Left ventricle myocardium superior (tissue), 1 donor: Measurements from ENCODE around the gene DNAH11. TPM values are rescaled to one million over a fixed set of nuclear protein-coding genes. Genes with fewer than 3 reads are reported as not detected.

Experiments used
- ATAC-seq: fragments of 200-7000 bp; cut with Tn5 transposase; one replicate; pipeline ENCODE4 v1.9.1; 2020; ENCODE audit warnings: mild to moderate bottlenecking, moderate library complexity
- DNase-seq: peaks from one replicate; pipeline ENCODE4 v3.0.0-alpha.2; 2020
- intact Hi-C: fragments of 100-400 bp; cut with micrococcal nuclease; formaldehyde crosslinking; loops from one replicate; pipeline ENCODE4 v1.11.0; 2022
- total RNA-seq: library from RNA; stranded (reverse); fragmentation: NEBNext Ultra II Directional; extraction: Animal tissue kit (Norgen Biotek cat#: 25700); gene quantifications from one replicate; pipeline ENCODE4 v1.2.1, GENCODE V29; 2021
- donor health status: DM: no; HTN: yes; CAD: no; lungs with severe emphysema.

DNAH11 gene
- total RNA-seq, 1 donor from 2014 or later, result 0.12 TPM

- intact Hi-C loops, result no loop called here
- ATAC-seq (no peak), DNase-seq (no peak)
Measured at GRCh38 chr7:21605008-21605585, 62.3 kb downstream of the DNAH11 start.

DNA sequence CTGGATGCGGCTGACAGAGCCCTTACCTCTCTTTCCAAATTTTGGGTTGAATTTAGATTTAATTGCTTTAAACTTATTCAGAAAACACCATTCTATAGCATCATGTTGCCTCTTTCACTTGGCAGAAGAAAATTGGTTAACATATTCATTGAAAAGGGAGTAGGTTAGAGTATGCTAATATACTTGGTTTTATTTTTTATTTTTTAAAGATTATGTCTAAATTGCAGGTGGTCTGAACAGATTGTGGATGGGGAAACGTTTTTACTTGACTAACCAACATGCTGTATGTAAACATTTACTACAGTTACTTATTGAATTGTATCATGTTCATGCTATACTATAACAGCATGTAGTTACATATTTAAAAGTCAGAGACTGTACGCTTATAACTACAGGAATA lies 65.6 kb downstream of the DNAH11 start:
- intact Hi-C loops, result no loop called here
- DNase-seq (no peak), ATAC-seq (no peak)

DNA sequence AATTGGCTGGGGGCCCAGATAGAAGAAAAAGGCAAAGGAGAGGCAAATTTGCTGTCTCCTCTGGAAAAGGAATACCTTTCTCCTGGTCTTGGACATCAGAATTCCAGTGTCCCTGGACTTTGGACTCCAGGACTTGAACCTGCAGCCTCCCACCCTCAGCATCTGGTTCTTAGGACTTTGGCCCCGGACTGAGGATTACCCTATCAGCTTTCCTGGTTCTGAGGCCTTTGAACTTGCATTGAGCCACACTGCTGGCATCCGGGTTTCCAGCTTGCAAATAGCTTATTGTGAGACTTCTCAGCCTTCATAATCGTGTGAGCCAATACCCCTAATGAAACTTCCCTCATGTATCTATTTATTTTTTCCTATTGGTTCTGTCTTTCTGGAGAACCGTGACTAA lies 68.3 kb downstream of the DNAH11 start:
- no peak for DNase-seq
- no peak for ATAC-seq
- intact Hi-C loops, result no loop called here

DNA sequence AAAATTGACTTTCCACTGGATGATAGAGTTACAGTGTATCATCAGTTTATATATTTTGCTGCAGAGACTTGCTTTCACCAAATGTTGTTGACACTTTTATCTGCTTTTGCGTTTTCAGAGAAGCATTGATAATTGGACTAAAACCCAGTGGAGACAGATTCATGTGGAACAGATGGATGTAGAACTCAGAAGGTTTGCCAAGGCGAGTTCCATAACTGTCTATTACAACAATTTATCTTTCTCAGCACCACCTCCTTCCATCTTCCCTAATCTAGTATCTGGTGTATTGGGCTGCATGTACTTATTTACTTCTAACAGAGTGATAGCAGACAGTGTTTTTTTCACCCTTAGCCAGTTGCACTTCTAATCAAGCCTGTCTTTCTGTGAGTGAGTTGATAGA lies 73.3 kb downstream of the DNAH11 start:
- no peak for DNase-seq
- intact Hi-C loops, result no loop called here
- no peak for ATAC-seq

DNA sequence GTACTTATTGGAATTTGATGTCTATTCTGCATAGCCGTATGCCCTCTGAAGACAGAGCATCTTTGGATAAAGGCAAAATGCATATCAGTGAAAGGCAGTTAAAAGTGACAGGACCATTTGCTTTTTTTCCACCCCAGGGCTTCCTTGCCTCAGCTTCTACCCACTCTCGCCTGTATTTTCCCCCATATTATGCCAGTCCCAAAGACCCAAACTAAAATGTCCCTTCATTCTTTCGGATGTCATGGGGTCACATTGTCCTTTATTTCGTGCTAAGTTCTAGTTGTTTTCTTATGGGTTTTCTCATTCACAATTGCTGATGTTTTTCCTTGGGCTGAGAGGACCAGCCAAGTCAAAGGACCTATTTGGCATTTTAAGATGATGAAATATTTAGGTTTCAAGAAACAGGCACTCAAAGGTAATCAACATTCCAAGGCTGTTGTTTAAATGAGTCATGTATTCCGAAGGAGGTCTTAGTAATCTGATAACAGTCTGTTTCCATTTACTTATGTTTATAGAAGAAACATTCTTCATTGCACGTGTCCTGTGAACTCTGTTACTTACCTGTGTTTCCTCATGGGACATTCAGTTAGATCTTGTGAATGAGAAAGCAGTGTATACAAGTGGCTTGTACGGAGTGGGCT lies 74.1 kb downstream of the DNAH11 start:
- DNase-seq (no peak), ATAC-seq (no peak)
- intact Hi-C loops, result no loop called here

DNA sequence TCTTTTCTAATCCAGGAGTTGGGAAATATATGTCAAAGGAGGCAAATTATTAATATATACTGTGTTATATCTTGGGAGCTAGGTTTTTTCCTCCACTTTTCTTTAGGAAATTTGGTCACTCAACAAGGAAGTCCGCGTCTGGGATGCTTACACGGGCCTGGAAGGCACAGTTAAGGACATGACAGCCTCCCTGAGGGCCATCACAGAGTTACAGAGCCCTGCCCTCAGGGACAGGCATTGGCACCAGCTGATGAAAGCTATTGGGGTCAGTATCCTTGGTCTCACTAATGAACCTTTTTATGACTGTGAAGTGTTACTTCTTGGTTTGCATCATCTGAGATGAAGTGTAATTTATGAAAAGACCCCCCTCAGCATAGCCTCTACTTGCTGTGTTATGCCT lies 74.7 kb downstream of the DNAH11 start:
- intact Hi-C loops, result no loop called here
- DNase-seq (no peak), ATAC-seq (peak; percentile 36)

DNA sequence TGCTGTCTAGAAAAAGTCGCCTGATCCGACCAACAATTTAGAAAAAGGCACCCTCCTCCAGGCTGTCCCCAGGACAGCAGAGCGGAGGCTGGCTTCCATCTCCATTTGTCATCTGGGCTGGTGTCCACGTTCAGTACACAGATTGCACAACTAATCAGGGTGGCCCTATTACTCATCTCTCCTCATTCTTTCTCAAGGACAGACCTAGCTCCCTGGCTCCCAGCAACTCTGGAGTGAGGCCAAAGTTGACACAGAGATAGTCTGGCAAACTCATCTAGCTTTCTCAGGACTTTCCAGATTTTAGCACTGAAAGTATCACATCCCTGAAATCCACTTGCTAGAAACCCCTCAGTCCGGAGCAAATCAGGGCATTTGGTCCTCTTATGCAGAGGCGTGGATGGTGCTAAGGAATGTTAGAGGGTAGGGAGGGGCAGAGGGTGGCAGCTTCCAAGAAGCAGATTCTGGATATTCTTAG lies 75.1 kb downstream of the DNAH11 start:
- ATAC-seq (peak; percentile 99), DNase-seq (peak; percentile 64)
- intact Hi-C loops, result no loop called here

- DNase-seq, result no peak
- no peak for ATAC-seq
- intact Hi-C loops, result no loop called here
Measured at GRCh38 chr7:21618706-21619105, 75.9 kb downstream of the DNAH11 start.

DNA sequence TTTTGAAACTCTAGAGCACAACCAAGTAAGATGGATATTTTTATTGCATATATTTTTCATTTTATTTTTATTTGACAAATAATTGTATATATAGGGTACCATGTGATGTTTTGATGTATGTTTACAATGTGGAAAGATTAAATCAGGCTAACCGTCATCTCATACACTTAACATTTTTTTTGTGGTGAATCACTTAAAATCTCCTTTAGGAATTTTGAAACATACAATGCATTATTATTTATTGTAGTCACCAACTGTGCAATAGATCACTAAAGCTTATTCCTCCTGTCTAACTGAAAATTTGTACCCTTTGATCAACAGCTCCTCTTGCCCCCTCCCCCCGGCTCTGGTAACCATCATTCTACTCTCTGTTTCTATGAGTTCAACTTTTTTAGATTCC lies 77.2 kb downstream of the DNAH11 start:
- no peak for DNase-seq
- ATAC-seq, result no peak
- intact Hi-C loops, result no loop called here

DNA sequence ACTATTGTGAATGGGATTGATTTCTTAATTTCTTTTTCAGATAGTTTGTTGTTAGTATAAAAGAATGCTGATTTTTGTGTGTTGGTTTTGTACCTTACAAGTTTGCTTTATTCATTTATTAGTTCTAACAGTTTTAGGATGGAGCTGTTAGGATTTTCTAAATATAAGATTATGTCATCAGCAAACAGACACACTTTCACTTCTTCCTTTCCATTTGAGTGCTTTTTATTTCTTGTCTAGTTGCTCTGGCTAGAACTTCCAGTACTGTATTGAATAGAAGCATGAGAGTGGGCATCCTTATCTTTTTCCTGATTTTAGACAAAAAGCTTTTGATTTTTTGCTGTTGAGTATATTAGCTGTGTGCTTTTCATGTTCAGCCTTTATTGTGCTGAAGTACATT lies 81.5 kb downstream of the DNAH11 start:
- intact Hi-C loops, result no loop called here
- DNase-seq (no peak), ATAC-seq (no peak)

- intact Hi-C loops, result no loop called here
- no peak for DNase-seq
- ATAC-seq, result no peak
Measured at GRCh38 chr7:21636694-21637093, 93.9 kb downstream of the DNAH11 start.

DNA sequence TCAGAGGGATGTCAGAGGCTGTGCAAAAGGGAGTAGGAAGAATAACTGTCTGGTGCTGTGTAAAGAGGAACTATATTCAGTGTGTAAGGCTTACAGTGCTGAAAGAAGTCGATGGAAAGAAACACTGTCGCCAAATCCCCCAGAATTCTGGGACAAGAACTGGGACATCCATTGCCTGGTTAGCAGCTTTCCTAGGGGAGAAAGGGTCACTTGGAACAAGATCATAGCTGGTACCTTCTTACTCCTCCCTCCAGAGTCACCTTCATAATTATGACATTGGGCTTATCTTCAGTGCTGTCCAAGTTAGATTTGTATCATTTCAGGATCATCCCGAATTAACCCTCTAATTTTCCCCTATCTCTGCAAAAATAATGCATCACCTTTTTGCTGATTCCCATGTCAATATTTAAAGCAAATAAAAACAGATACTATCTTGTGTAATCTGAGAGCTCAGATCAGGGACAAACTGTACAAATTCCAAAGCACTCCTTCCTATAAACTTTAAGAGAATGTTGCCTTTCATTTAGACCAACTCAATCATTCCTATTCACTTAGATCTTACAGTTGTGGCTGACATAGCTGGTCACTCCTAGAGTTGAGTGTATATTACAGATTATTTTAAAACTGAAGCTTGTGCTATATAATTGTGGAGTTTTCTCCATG lies 96.5 kb downstream of the DNAH11 start:
- intact Hi-C loops, result no loop called here
- ATAC-seq (no peak), DNase-seq (no peak)

- intact Hi-C loops, result no loop called here
- ATAC-seq, result no peak
- no peak for DNase-seq
Measured at GRCh38 chr7:21640105-21640504, 97.3 kb downstream of the DNAH11 start.

DNA sequence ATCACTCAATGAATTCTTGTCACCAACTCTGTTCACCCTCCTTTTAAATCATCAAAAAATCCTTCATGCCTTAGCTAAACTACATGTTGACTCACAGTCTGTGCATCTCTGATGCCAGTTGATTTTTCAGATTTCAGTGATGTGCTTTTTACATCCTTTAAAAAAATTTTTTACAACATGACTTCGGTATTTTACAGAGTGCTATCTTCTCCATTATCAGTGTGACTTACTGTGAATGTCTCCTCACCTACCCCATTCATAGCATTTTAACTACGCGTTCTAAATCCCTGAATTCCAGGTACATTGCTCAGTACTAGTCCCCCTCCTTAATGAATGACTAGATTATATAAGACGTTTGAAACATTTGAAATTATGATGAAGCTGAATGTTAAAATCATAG lies 98.7 kb downstream of the DNAH11 start:
- DNase-seq (no peak), ATAC-seq (no peak)
- intact Hi-C loops, result no loop called here

DNA sequence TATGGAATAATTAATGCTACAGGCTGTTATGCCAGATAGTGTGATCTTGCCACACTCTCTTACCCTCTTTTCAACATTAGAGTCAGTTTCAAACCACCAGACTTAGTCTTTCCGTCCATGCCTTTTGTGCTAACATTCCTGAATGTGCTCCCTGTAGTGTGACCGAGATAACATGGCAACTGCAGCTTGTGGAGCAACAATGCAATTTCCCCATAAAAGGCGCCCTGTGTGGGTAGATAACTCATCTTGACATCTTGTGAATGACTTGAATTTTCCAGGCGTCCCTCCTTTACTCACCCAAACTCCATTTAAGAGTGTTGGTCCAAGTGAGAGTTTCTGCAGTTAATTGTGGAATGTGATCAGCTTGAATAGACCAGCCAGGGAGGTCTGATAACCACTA lies 99.6 kb downstream of the DNAH11 start:
- DNase-seq, result no peak
- intact Hi-C loops, result no loop called here
- ATAC-seq, result no peak

DNA sequence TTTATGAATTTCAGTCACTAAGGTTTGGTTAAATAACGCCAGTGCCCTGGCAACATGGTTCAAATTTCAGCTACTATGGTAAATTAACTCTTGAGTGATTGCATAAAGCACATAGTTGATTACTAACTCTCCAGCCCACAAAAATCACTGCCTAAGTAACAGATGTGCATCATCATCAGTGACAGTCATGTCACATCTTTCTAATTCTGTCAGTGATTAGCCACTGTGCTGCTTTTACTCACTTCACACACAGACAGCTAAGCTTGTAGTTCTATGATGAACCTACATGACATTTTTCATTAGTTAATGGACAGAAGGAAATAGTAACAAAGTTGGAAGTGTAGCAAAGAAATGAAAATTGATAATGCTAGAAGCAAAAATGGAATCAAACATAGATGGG lies 108.9 kb downstream of the DNAH11 start:
- ATAC-seq (no peak), DNase-seq (no peak)
- intact Hi-C loops, result no loop called here

GRCh38 chr7:21653623-21654022 lies 110.8 kb downstream of the DNAH11 start:
- intact Hi-C loops, result no loop called here
- no peak for DNase-seq

GRCh38 chr7:21656081-21656480 lies 113.2 kb downstream of the DNAH11 start:
- intact Hi-C loops, result no loop called here
- DNase-seq, result no peak
- ATAC-seq, result no peak

More at GRCh38 chr7:21653623-21654022, 110.8 kb downstream of the DNAH11 start:
- ATAC-seq, result no peak

- ATAC-seq (no peak), DNase-seq (no peak)
- intact Hi-C loops, result no loop called here
Measured at GRCh38 chr7:21656796-21657195, 114.0 kb downstream of the DNAH11 start.

GRCh38 chr7:21670496-21670895 lies 127.7 kb downstream of the DNAH11 start:
- DNase-seq (no peak), ATAC-seq (no peak)
- intact Hi-C loops, result no loop called here

DNA sequence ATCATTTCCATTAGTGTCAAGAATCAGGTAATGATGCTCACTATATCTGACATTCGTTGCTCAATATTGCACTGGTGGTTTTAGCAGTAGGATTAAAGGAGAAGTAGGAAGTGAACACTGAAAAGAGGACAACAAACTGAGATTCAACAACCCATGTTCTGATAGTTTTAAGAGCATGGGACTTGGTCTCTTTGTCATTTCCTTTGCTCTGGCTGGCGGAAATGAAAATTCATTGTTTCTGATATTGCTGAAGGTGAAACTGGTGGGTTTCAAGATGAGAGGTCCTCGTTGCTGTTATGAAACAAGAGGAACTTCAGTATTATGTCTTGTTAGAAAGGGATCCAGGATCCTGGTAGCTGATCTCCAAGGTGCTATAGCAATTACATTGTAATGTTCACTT lies 129.0 kb downstream of the DNAH11 start:
- intact Hi-C loops, result no loop called here
- no peak for DNase-seq
- ATAC-seq, result no peak
